GM21526 (cell line): Measurements from ENCODE around the gene SEL1L.
A peak's percentile ranks its signal among the peaks of the same experiment; 100 is the strongest.
"Not testable (repeated sequence)": the region's sequence is repeated elsewhere in the genome, so short reads cannot be mapped to it uniquely, and the experiment has no call there.

Experiments used
- ATAC-seq: cut with Tn5 transposase; IDR thresholded peaks from one replicate; pipeline ENCODE4 v1.9.1; 2021; ENCODE audit warnings: moderate library complexity; ENCODE audit not compliant: unreplicated experiment, low FRiP score

The SEL1L gene

GRCh38 chr14:81529391-81529790 is 4.3 kb downstream of the SEL1L start:
- ATAC-seq, result no peak

- no peak for ATAC-seq
Observed at GRCh38 chr14:81525129-81525528, 8.5 kb downstream of the SEL1L start.

GRCh38 chr14:81523616-81524015 is 10.0 kb downstream of the SEL1L start:
- ATAC-seq, result no peak

GRCh38 chr14:81523016-81523415 is 10.6 kb downstream of the SEL1L start:
- ATAC-seq, result no peak

GRCh38 chr14:81521356-81521755 is 12.3 kb downstream of the SEL1L start:
- ATAC-seq, result no peak

- ATAC-seq, result peak; percentile 73
Observed at GRCh38 chr14:81519200-81520011, 14.2 kb downstream of the SEL1L start.

- no peak for ATAC-seq
Observed at GRCh38 chr14:81517798-81518398, 15.8 kb downstream of the SEL1L start.

- no peak for ATAC-seq
Observed at GRCh38 chr14:81516986-81517797, 16.5 kb downstream of the SEL1L start.

GRCh38 chr14:81515927-81516326 is 17.7 kb downstream of the SEL1L start:
- not testable (repeated sequence) for ATAC-seq

- not testable (repeated sequence) for ATAC-seq
Observed at GRCh38 chr14:81512826-81513225, 20.8 kb downstream of the SEL1L start.

GRCh38 chr14:81511111-81511904 is 22.3 kb downstream of the SEL1L start:
- ATAC-seq, result no peak

- ATAC-seq, result no peak
Observed at GRCh38 chr14:81509838-81510452, 23.7 kb downstream of the SEL1L start.

GRCh38 chr14:81509321-81509720 is 24.3 kb downstream of the SEL1L start:
- no peak for ATAC-seq

GRCh38 chr14:81506487-81506886 is 27.2 kb downstream of the SEL1L start:
- no peak for ATAC-seq

- ATAC-seq, result no peak
Observed at GRCh38 chr14:81504864-81505263, 28.8 kb downstream of the SEL1L start.

GRCh38 chr14:81485781-81486180 is 47.9 kb downstream of the SEL1L start:
- no peak for ATAC-seq

GRCh38 chr14:81485372-81485771 is 48.3 kb downstream of the SEL1L start:
- ATAC-seq, result peak; percentile 82

GRCh38 chr14:81484120-81484519 is 49.5 kb downstream of the SEL1L start:
- no peak for ATAC-seq

GRCh38 chr14:81480741-81481140 is 52.9 kb downstream of the SEL1L start:
- ATAC-seq, result no peak

- ATAC-seq, result no peak
Observed at GRCh38 chr14:81478446-81478845, 55.2 kb downstream of the SEL1L start.
